ENCODE results near the gene SENP6. TPM values are rescaled to one million over a fixed set of nuclear protein-coding genes. Genes with fewer than 3 reads are reported as not detected.

SENP6 gene
- total RNA-seq, 1 donor from 2014 or later = 54.2 TPM

GRCh38 chr6:75761489-75761888 lies 159.8 kb downstream of the SENP6 start:
- Histone ChIP-seq H3K4me3 (no peak overlapping the region), H3K27ac (replicated peaks) (no peak overlapping the region), H3K36me3 (no peaks in the 10 kb centered on the region), H3K9me3 (replicated peaks) (no peaks in the 10 kb centered on the region), H3K4me1 (peaks cover 20% of the 10 kb centered on the region), H3K27me3 (ENCODE audit: low read depth) (no peaks in the 10 kb centered on the region)
- intact Hi-C loops (cut with micrococcal nuclease) = no loop called here
- no peak for TF ChIP-seq CTCF (IDR thresholded peaks at IDR 0.05; ENCODE audit: borderline replicate concordance)
- DNase-seq = no peak

DNA sequence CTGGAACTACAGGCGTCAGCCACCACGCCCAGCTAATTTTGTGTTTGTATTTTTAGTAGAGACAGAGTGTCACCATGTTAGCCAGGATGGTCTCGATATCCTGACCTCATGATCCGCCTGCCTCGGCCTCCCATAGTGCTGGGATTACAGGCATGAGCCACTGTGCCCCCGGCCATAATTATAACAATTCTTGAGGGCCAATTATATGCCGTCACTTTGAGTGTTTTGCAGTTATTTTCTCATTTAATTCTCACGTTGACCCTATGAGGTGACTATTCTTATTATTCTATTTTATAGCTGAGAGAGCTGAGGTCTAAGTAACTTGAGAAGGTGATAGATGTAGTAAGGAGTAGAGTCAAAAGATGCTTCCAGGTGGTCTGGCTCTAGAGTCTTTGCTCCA lies 160.4 kb downstream of the SENP6 start:
- no peak for DNase-seq
- intact Hi-C loops (cut with micrococcal nuclease) = no loop called here
- TF ChIP-seq CTCF (IDR thresholded peaks at IDR 0.05; ENCODE audit: borderline replicate concordance) = no peak
- Histone ChIP-seq H3K27me3 (ENCODE audit: low read depth) (no peaks in the 10 kb centered on the region), H3K4me3 (no peak overlapping the region), H3K36me3 (no peaks in the 10 kb centered on the region), H3K27ac (replicated peaks) (no peak overlapping the region), H3K4me1 (peaks cover 20% of the 10 kb centered on the region), H3K9me3 (replicated peaks) (no peaks in the 10 kb centered on the region)

DNA sequence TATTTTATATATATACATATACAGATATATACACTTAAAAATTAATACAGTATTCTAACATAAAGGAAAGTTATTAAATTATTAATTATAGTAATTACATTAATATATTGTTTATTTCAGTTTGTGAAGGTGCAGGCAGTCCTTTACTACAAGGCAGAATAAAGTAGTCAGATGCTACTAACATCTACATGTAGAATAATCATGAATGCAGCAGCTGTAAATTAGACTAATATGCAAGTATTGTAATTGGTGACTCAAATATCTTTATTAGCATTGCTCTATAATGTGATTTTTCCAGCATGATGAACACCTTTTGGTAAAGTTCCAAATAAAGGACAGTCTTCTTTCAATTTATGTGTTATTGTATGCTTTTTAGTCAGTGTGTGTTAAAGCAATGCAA lies 164.7 kb downstream of the SENP6 start:
- intact Hi-C loops (cut with micrococcal nuclease) = no loop called here
- no peak for TF ChIP-seq CTCF (IDR thresholded peaks at IDR 0.05; ENCODE audit: borderline replicate concordance)
- Histone ChIP-seq H3K27me3 (ENCODE audit: low read depth) (no peaks in the 10 kb centered on the region), H3K4me1 (no peaks in the 10 kb centered on the region), H3K9me3 (replicated peaks) (no peaks in the 10 kb centered on the region), H3K36me3 (no peaks in the 10 kb centered on the region), H3K27ac (replicated peaks) (no peak overlapping the region), H3K4me3 (no peak overlapping the region)
- DNase-seq = no peak

Other genes starting within 250 kb of the SENP6 start
- 173 TPM for gene FILIP1, start 108.1 kb upstream of the SENP6 start, total RNA-seq
- gene MYO6, start 147.4 kb downstream of the SENP6 start, total RNA-seq = 5.0 TPM